ENCODE results near the gene CHPF.

The CHPF gene

GRCh38 chr2:219496825-219497494, 46.6 kb downstream of the CHPF start:
- peaks cover 32% of the 10 kb centered on the region for H3K4me1 Mint-ChIP-seq (ENCODE audit: low read depth)
- peak overlapping the region; percentile 100 for H3K4me3 Mint-ChIP-seq
- no peaks in the 10 kb centered on the region for H3K9me3 Mint-ChIP-seq (ENCODE audit: low read depth)
- no peak overlapping the region for H3K27ac Mint-ChIP-seq
- no peaks in the 10 kb centered on the region for H3K36me3 Mint-ChIP-seq
- peaks cover 25% of the 10 kb centered on the region for H3K27me3 Mint-ChIP-seq

- Mint-ChIP-seq H3K36me3 (no peaks in the 10 kb centered on the region), H3K4me1 (ENCODE audit: low read depth) (peaks cover 32% of the 10 kb centered on the region), H3K27ac (no peak overlapping the region), H3K27me3 (peaks cover 25% of the 10 kb centered on the region), H3K9me3 (ENCODE audit: low read depth) (no peaks in the 10 kb centered on the region), H3K4me3 (peak overlapping the region; percentile 63)
These were observed 47.3 kb downstream of the CHPF start for GRCh38 chr2:219496247-219496824.

- Mint-ChIP-seq H3K27ac (no peak overlapping the region), H3K9me3 (ENCODE audit: low read depth) (no peaks in the 10 kb centered on the region), H3K4me1 (ENCODE audit: low read depth) (peaks cover 32% of the 10 kb centered on the region), H3K27me3 (peaks cover 25% of the 10 kb centered on the region), H3K4me3 (no peak overlapping the region), H3K36me3 (no peaks in the 10 kb centered on the region)
These were observed 48.0 kb downstream of the CHPF start for GRCh38 chr2:219495531-219496122.

- no peak overlapping the region for H3K27ac Mint-ChIP-seq
- H3K27me3 Mint-ChIP-seq: peaks cover 25% of the 10 kb centered on the region
- H3K9me3 Mint-ChIP-seq (ENCODE audit: low read depth): no peaks in the 10 kb centered on the region
- no peaks in the 10 kb centered on the region for H3K36me3 Mint-ChIP-seq
- peaks cover 28% of the 10 kb centered on the region for H3K4me1 Mint-ChIP-seq (ENCODE audit: low read depth)
- no peak overlapping the region for H3K4me3 Mint-ChIP-seq
These were observed 48.6 kb downstream of the CHPF start for GRCh38 chr2:219494952-219495530.

- H3K9me3 Mint-ChIP-seq (ENCODE audit: low read depth): no peaks in the 10 kb centered on the region
- no peaks in the 10 kb centered on the region for H3K36me3 Mint-ChIP-seq
- peaks cover 11% of the 10 kb centered on the region for H3K4me1 Mint-ChIP-seq (ENCODE audit: low read depth)
- no peak overlapping the region for H3K4me3 Mint-ChIP-seq
- H3K27ac Mint-ChIP-seq: no peak overlapping the region
- H3K27me3 Mint-ChIP-seq: peaks cover 20% of the 10 kb centered on the region
These were observed 50.5 kb downstream of the CHPF start for GRCh38 chr2:219493086-219493485.

- Mint-ChIP-seq H3K36me3 (no peaks in the 10 kb centered on the region), H3K9me3 (ENCODE audit: low read depth) (no peaks in the 10 kb centered on the region), H3K27me3 (peaks cover 22% of the 10 kb centered on the region), H3K4me3 (no peak overlapping the region), H3K27ac (no peak overlapping the region), H3K4me1 (ENCODE audit: low read depth) (peaks cover 10% of the 10 kb centered on the region)
These were observed 51.0 kb downstream of the CHPF start for GRCh38 chr2:219492575-219492974.

- no peak overlapping the region for H3K4me3 Mint-ChIP-seq
- peaks cover under 1% of the 10 kb centered on the region for H3K4me1 Mint-ChIP-seq (ENCODE audit: low read depth)
- H3K36me3 Mint-ChIP-seq: no peaks in the 10 kb centered on the region
- peaks cover 16% of the 10 kb centered on the region for H3K27me3 Mint-ChIP-seq
- no peaks in the 10 kb centered on the region for H3K9me3 Mint-ChIP-seq (ENCODE audit: low read depth)
- H3K27ac Mint-ChIP-seq: no peak overlapping the region
These were observed 52.2 kb downstream of the CHPF start for GRCh38 chr2:219491278-219491963.

- H3K4me3 Mint-ChIP-seq: no peak overlapping the region
- no peaks in the 10 kb centered on the region for H3K36me3 Mint-ChIP-seq
- H3K27me3 Mint-ChIP-seq: peaks cover 17% of the 10 kb centered on the region
- no peak overlapping the region for H3K27ac Mint-ChIP-seq
- H3K9me3 Mint-ChIP-seq (ENCODE audit: low read depth): no peaks in the 10 kb centered on the region
- no peaks in the 10 kb centered on the region for H3K4me1 Mint-ChIP-seq (ENCODE audit: low read depth)
These were observed 52.9 kb downstream of the CHPF start for GRCh38 chr2:219490600-219491130.

GRCh38 chr2:219490186-219490585, 53.4 kb downstream of the CHPF start:
- H3K27me3 Mint-ChIP-seq: peaks cover 18% of the 10 kb centered on the region
- H3K4me1 Mint-ChIP-seq (ENCODE audit: low read depth): no peaks in the 10 kb centered on the region
- H3K4me3 Mint-ChIP-seq: no peak overlapping the region
- no peaks in the 10 kb centered on the region for H3K9me3 Mint-ChIP-seq (ENCODE audit: low read depth)
- no peak overlapping the region for H3K27ac Mint-ChIP-seq
- H3K36me3 Mint-ChIP-seq: no peaks in the 10 kb centered on the region

- H3K4me1 Mint-ChIP-seq (ENCODE audit: low read depth): peaks cover under 1% of the 10 kb centered on the region
- H3K4me3 Mint-ChIP-seq: no peak overlapping the region
- peaks cover 14% of the 10 kb centered on the region for H3K27me3 Mint-ChIP-seq
- H3K27ac Mint-ChIP-seq: no peak overlapping the region
- H3K36me3 Mint-ChIP-seq: no peaks in the 10 kb centered on the region
- no peaks in the 10 kb centered on the region for H3K9me3 Mint-ChIP-seq (ENCODE audit: low read depth)
These were observed 54.3 kb downstream of the CHPF start for GRCh38 chr2:219489315-219489714.

Data from activated naive CD8-positive, alpha-beta T cell (primary cell).